Osteocyte (in vitro differentiated cells): ENCODE results near the gene SPI1. TPM values are rescaled to one million over a fixed set of nuclear protein-coding genes. Genes with fewer than 3 reads are reported as not detected.

Experiments used
- DNase-seq: peaks from one replicate; pipeline ENCODE4 v3.0.0; 2021; ENCODE audit warnings: mixed read lengths; ENCODE audit not compliant: unreplicated experiment; ENCODE audit errors: extremely low spot score
- H3K27ac Mint-ChIP-seq: one replicate; pipeline ENCODE4 v1.8.0; 2021; ENCODE audit warnings: mild to moderate bottlenecking, mixed read lengths; ENCODE audit not compliant: unreplicated experiment
- H3K27me3 Mint-ChIP-seq: one replicate; pipeline ENCODE4 v1.8.0; 2021; ENCODE audit warnings: mixed read lengths; ENCODE audit not compliant: unreplicated experiment
- H3K36me3 Mint-ChIP-seq: one replicate; pipeline ENCODE4 v1.8.0; 2021; ENCODE audit warnings: mixed read lengths; ENCODE audit not compliant: unreplicated experiment
- H3K4me1 Mint-ChIP-seq: one replicate; pipeline ENCODE4 v1.8.0; 2021; ENCODE audit warnings: mixed read lengths; ENCODE audit not compliant: unreplicated experiment
- H3K4me3 Mint-ChIP-seq: one replicate; pipeline ENCODE4 v1.8.0; 2021; ENCODE audit warnings: mild to moderate bottlenecking, moderate library complexity, mixed read lengths; ENCODE audit not compliant: unreplicated experiment
- H3K9me3 Mint-ChIP-seq: one replicate; pipeline ENCODE4 v1.8.0; 2021; ENCODE audit warnings: mixed read lengths; ENCODE audit not compliant: unreplicated experiment
- microRNA-seq: library from miRNA; unstranded; fragments of <30 nt; microRNA quantifications from one replicate; pipeline ENCODE4 v1.1.0, GENCODE V29; 2020; ENCODE audit not compliant: unreplicated experiment
- total RNA-seq: library from RNA; stranded (reverse); gene quantifications from 2 replicates; pipeline ENCODE4 v1.2.1, GENCODE V29; 2021
- TF ChIP-seq, protein P1 (sequence below): fragments of 200-600 bp; sonication (generic); IDR thresholded peaks from 2 replicates; pipeline ENCODE4 v1.5.0; 2021; ENCODE audit warnings: antibody characterized with exemption, mild to moderate bottlenecking, moderate library complexity

Gene SPI1
- total RNA-seq, 1 donor from 2014 or later = not detected

DNA sequence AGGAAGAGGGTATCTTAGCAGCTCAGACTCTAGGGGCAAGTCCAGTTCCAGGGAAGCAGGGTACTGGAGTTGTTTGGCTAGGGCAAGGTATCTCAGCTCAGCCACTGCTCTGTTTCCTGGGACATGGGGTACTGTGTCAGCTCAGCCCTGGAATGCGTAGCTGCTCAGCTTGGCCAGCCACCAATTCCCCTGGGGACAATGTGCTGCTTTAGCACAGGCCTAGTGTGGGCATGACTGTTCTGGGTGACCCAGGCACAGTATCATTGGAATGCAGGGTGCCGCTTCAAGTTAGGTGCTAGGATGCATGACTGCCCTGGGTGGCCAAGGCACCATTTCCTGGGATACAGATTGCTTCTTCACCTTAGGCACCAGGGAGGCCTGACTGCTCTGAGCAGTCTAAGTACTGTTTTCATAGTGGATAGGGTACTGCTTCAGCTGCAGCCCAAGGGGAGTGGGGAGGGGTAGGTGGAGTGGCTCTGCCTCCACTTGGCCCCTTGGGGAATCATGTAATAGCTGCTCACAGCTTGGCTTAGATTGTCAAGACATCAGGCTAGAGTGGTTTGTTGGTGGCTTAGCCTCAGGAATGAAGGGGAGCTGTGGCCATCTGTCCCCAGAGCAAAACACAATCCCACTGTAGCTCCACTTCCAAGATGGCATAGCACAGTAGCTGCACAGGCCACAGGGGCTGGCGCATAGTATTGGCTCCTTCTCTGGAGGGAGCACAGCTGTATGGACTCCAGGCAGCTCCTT is 72.4 kb downstream of the SPI1 start:
- H3K36me3 Mint-ChIP-seq = peaks cover 56% of the 10 kb centered on the region
- DNase-seq = no peak
- H3K27me3 Mint-ChIP-seq = no peaks in the 10 kb centered on the region
- H3K27ac Mint-ChIP-seq = no peak overlapping the region
- TF ChIP-seq, protein P1, sequence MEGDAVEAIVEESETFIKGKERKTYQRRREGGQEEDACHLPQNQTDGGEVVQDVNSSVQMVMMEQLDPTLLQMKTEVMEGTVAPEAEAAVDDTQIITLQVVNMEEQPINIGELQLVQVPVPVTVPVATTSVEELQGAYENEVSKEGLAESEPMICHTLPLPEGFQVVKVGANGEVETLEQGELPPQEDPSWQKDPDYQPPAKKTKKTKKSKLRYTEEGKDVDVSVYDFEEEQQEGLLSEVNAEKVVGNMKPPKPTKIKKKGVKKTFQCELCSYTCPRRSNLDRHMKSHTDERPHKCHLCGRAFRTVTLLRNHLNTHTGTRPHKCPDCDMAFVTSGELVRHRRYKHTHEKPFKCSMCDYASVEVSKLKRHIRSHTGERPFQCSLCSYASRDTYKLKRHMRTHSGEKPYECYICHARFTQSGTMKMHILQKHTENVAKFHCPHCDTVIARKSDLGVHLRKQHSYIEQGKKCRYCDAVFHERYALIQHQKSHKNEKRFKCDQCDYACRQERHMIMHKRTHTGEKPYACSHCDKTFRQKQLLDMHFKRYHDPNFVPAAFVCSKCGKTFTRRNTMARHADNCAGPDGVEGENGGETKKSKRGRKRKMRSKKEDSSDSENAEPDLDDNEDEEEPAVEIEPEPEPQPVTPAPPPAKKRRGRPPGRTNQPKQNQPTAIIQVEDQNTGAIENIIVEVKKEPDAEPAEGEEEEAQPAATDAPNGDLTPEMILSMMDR = no peak
- H3K9me3 Mint-ChIP-seq = peaks cover 6% of the 10 kb centered on the region
- peaks cover 5% of the 10 kb centered on the region for H3K4me1 Mint-ChIP-seq
- H3K4me3 Mint-ChIP-seq = no peak overlapping the region

Small RNA genes within 50 kb of the gene (microRNA-seq; reads per million reads assigned to microRNA genes)
- not detected for gene MIR4487

Other genes with a start within 250 kb of the SPI1 start
- 73.4 and 77.4 TPM in 2 replicates for gene ARFGAP2, start 201.7 kb downstream of the SPI1 start, total RNA-seq
- 90.3 and 93.3 TPM in 2 replicates for gene PACSIN3, start 192.1 kb downstream of the SPI1 start, total RNA-seq
- 53.8 and 54.2 TPM in 2 replicates for gene DDB2, start 163.6 kb downstream of the SPI1 start, total RNA-seq
- 55.7 and 60.5 TPM in 2 replicates for gene ACP2, start 129.7 kb downstream of the SPI1 start, total RNA-seq
- 10.5 and 14.4 TPM in 2 replicates for gene NR1H3, start 120.6 kb downstream of the SPI1 start, total RNA-seq
- gene MADD, start 108.4 kb downstream of the SPI1 start, total RNA-seq = 55.4 and 67.2 TPM in 2 replicates
- gene MYBPC3, start 25.8 kb downstream of the SPI1 start, total RNA-seq = not detected in 2 replicates
- gene SLC39A13, start 30.0 kb upstream of the SPI1 start, total RNA-seq = 95.4 and 98.7 TPM in 2 replicates
- 123 and 126 TPM in 2 replicates for gene PSMC3, start 47.9 kb upstream of the SPI1 start, total RNA-seq
- 0.24 and 0.42 TPM in 2 replicates for gene RAPSN, start 70.6 kb upstream of the SPI1 start, total RNA-seq
- 88.6 and 100 TPM in 2 replicates for gene CELF1, start 174.6 kb upstream of the SPI1 start, total RNA-seq
- gene PTPMT1, start 187.1 kb upstream of the SPI1 start, total RNA-seq = 49.3 and 50.3 TPM in 2 replicates
- 19.7 and 19.8 TPM in 2 replicates for gene KBTBD4, start 200.4 kb upstream of the SPI1 start, total RNA-seq
- gene NDUFS3, start 200.5 kb upstream of the SPI1 start, total RNA-seq = 102 and 105 TPM in 2 replicates
- 0.32 and 0.52 TPM in 2 replicates for gene FAM180B, start 208.1 kb upstream of the SPI1 start, total RNA-seq
- 0.37 and 0.51 TPM in 2 replicates for gene C1QTNF4, start 215.9 kb upstream of the SPI1 start, total RNA-seq